GM21786 (cell line): Measurements from ENCODE around the gene KCNK4.
A peak's percentile ranks its signal among the peaks of the same experiment; 100 is the strongest.

ENCODE experiments used
- ATAC-seq: cut with Tn5 transposase; IDR thresholded peaks from one replicate; pipeline ENCODE4 v1.9.1; 2021; ENCODE audit not compliant: unreplicated experiment

KCNK4 gene

GRCh38 chr11:64268025-64268892 lies 22.8 kb upstream of the KCNK4 start:
- no peak for ATAC-seq

- ATAC-seq, result peak; percentile 19
These were observed 22.1 kb upstream of the KCNK4 start for GRCh38 chr11:64268893-64269539.

DNA sequence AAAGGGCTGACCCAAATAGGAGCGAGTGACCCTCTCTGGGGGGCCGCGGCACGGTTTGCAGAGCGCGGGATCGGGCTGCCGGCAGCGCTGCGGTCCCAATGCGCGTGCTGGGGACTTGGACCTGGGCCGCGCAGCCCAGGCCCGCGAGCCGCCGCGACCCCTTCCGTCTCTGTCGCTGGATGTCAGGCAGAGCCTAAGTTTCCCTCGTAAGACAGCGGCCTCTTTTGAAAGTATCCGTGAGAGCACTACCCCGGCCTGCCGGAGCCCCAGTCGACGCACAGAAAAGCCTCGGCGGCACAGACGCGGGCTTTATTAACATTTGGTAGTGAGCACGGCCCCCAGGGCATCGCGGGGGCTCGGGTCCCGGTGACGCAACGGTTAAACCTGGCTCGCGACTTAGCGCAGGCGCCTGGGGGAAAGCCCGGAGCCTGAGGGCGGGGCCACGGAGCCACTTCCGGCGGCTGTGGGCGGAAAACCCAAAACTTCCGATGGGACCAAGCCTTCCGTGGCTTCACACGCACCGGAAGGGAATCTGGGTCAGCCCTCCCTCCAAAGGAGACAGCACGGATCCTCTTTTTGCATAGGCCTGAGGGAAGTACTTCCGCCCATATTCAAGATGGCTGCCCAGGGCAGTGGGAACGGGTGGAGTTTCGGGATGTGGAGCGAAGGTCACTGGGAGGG lies 21.4 kb upstream of the KCNK4 start:
- peak; percentile 69 for ATAC-seq

GRCh38 chr11:64275031-64275800 lies 15.9 kb upstream of the KCNK4 start:
- ATAC-seq, result no peak

- ATAC-seq, result no peak
These were observed 15.3 kb upstream of the KCNK4 start for GRCh38 chr11:64275841-64276240.

- no peak for ATAC-seq
These were observed 14.3 kb upstream of the KCNK4 start for GRCh38 chr11:64276653-64277431.

DNA sequence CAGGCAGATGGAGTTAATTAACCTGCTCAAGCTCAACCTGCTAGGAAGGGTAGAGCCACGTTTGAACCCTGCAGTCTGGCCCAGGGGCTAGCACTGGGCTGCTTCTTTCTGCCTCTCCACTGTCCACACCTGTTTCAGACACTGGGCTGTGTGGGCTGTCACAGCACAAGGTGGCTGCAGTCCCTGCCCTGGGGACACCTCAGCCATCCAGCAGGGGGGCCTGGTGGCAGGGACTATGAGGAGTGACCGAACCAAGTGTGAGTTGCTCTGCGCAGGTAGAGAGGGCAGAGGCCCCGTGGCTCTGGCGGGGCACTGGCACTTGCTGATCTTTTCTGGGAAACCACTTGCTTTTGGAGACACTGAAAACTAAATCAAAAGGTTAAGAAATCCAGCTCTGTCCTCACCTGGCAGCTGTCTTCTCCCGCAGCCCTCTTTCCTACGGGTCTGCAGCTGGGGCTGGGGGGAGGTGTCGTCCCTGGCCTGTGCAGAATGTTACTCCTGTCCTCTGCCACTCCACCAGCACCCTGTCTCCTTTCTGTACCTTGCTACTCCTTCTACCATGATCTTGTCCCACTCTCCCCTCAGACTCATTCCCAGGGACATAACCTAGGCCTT lies 12.4 kb upstream of the KCNK4 start:
- no peak for ATAC-seq

DNA sequence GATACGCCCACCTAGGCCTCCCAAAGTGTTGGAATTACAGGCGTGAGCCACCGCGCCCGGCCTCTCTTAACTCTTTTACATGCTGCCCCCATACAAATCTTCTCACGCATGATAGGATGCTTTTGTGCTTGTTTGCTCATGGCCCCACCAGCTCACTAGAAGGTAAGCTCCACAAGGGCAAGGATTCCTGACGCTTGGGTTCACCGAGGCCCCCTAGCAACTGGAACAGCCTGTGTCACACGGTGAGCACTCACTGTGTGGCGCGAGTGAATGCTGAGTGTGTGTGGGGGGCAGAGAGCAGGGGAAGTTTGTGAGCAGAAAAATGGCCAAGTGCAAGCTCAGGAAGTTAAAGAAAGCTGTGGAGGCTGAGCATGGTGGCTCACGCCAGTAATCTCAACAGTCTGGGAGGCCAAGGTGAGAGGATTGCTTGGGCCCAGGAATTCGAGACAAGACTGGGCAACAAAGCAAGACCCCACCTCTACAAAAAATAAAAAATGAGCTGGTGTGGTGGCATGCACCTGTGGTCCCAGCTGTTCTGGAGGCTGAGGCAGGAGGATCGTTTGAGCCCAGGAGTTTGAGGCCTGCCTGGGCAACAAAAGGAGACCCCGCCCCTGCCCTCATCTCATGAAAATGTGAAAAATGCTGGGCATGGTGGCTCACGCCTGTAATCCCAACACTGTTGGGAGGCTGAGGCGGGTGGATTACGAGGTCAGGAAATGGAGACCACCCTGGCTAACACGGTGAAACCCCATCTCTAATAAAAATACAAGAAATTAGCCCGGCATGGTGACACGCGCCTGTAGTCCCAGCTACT lies 8.9 kb upstream of the KCNK4 start:
- no peak for ATAC-seq

- ATAC-seq, result no peak
These were observed 8.0 kb upstream of the KCNK4 start for GRCh38 chr11:64283092-64283491.

DNA sequence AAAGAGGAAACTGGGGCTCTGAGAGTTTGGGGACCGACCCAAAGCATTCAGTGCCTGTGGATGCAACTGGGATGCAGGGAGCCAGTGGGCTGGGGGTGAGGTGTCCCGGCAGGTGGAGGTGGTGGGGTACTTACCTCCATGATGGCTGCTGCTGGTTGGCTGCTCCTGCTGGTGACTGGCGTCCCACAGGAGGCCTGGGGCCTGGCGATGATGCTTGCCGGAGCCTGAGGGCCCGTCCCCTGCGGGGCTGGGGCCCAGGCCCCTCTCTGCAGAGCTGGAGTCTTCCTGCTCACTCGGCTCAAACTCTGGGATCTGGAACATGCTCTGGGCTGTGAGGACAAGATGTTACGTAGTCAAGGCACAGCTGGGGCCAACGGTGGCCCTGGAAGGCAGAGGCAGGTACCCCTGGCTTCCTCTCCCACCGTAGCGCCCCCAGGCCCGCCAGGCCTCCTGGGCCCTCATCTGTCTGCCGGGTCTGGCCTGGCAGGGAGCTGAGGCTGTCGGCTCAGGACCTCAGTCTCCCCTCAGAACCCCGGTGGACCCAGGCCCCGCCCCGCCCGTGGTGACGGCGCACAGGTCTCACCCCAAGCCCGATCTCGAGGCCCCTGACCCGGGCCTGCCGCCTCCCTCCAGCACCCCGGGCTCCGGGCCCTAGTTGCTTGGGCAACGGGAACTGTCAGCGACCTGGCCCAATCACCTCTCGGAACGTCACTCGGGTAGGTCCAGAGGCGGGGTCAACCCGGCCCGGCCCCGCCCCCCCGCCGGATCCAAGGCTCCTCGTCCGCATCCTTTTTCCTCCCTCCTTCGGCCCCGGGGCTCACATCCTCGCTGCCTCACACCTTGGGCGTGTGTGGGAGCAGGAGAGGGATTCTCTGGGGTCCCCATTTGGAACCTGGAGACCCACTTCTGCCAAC lies 6.8 kb upstream of the KCNK4 start, which contains the start of gene BAD:
TSS of gene BAD (minus strand) at position 618 of the 914 bp plus-strand sequence. CDS start at position 321, 297 bp downstream.
- ATAC-seq, result peak; percentile 82

- ATAC-seq, result peak; percentile 52
These were observed 5.9 kb upstream of the KCNK4 start, which contains the start of gene GPR137 for GRCh38 chr11:64284962-64285884. GPR137 (plus strand) TSS chr11:64285848; CDS start chr11:64286525, 677 bp downstream.

DNA sequence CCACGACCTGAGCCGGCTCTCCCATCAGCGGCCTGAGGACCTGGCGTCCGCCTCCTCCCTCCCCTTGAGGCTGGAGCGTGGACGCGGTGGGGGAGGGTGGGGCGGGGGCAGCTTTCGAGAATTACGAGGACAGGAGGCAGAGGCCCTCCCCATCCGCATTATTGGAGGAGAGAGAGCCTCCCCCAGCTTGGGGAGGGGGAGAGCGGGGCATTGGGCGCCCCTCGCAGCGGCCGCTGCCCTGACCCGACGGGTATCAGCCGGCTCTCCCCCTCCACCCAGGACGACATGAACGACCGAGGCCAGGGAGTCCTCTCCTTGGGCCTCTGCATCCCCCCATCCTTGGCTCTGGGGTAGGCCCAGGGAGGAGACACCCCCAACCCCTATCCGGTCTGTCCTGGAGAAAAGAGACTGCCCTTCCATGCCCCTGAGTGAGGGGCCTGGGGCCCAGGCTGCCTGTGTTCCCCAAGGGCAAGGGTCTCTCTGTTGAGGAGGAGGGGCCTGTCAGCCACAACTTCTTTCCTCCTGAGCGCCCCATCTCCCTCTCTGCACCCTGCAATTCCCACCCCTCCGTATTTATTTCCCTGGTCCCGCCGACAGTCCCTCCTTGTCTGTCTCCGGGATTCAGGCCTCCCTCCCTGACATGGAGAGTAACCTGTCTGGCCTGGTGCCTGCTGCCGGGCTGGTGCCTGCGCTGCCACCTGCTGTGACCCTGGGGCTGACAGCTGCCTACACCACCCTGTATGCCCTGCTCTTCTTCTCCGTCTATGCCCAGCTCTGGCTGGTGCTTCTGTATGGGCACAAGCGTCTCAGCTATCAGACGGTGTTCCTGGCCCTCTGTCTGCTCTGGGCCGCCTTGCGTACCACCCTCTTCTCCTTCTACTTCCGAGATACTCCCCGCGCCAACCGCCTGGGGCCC lies 5.0 kb upstream of the KCNK4 start:
- ATAC-seq, result no peak

GRCh38 chr11:64286801-64287159 lies 4.3 kb upstream of the KCNK4 start:
- ATAC-seq, result no peak

DNA sequence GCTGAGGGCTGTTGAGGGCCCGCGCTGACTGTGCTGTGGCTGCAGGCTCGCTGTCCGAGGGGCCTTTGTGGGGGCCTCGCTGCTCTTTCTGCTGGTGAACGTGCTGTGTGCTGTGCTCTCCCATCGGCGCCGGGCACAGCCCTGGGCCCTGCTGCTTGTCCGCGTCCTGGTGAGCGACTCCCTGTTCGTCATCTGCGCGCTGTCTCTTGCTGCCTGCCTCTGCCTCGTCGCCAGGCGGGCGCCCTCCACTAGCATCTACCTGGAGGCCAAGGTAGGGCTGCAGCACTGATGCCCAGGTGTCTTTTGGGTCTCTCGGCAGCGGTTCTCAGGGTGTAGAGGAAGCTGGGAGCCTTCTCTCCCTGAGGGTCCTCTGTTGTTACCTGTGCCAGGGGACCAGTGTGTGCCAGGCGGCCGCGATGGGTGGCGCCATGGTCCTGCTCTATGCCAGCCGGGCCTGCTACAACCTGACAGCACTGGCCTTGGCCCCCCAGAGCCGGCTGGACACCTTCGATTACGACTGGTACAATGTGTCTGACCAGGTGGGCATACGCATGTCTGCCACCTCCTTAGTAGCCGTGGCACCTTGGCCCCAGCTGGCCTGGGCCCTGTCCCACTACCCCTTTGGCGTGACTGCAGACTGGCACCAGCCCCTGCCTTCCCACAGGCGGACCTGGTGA lies 3.3 kb upstream of the KCNK4 start:
- ATAC-seq, result no peak

DNA sequence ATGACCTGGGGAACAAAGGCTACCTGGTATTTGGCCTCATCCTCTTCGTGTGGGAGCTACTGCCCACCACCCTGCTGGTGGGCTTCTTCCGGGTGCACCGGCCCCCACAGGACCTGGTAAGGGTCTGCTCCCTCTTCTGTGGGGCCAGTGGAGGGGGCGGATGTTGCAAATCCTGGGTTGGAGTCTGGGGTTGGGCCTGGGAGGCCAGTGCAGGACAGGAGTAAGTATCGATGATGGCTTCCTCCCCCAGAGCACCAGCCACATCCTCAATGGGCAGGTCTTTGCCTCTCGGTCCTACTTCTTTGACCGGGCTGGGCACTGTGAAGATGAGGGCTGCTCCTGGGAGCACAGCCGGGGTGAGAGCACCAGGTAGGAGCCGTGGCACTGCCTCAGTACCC lies 2.8 kb upstream of the KCNK4 start:
- no peak for ATAC-seq
